CD14-positive monocyte (primary cell): ENCODE results near the gene HOXA13. TPM values are rescaled to one million over a fixed set of nuclear protein-coding genes. Genes with fewer than 3 reads are reported as not detected.

Experiments
- DNase-seq, 3 donors: peaks; one replicate each; pipeline ENCODE4 v3.0.0-alpha.2; 2011 to 2022
- H2AFZ ChIP-seq: 2 replicates; pipeline ENCODE4 v1.6.0; 2012; ENCODE audit warnings: mild to moderate bottlenecking, low read depth, low read length, inconsistent platforms; ENCODE audit not compliant: insufficient read depth, poor library complexity, severe bottlenecking
- H3K27ac ChIP-seq, 2 donors: 1 replicate in 1 of 2; 2 replicates in 1 of 2; pipeline ENCODE4 v1.5.1; 2012 to 2013; ENCODE audit warnings: low read length in 2 of 2, control low read depth in 1 of 2, inconsistent platforms in 1 of 2, low read depth in 1 of 2, mild to moderate bottlenecking in 1 of 2
- H3K27me3 ChIP-seq, 2 donors: one replicate each; pipeline versions ENCODE4 v1.6.0 to v1.6.1; 2011 to 2013; ENCODE audit warnings: low read length in 2 of 2; ENCODE audit not compliant: control insufficient read depth in 2 of 2, insufficient read depth in 2 of 2
- H3K36me3 ChIP-seq, 2 donors: replicated peaks in 1 of 2; 1 replicate in 1 of 2; 2 replicates in 1 of 2; pipeline versions ENCODE4 v1.5.1 to v1.6.1; 2012 to 2013; ENCODE audit warnings: low read length in 2 of 2, control low read depth in 1 of 2, inconsistent platforms in 1 of 2, mild to moderate bottlenecking in 1 of 2; ENCODE audit not compliant: insufficient read depth in 2 of 2, control insufficient read depth in 1 of 2
- H3K4me1 ChIP-seq, 2 donors: 1 replicate in 1 of 2; 2 replicates in 1 of 2; pipeline versions ENCODE4 v1.5.1 to v1.6.1; 2012 to 2013; ENCODE audit warnings: low read length in 2 of 2, control low read depth in 1 of 2, inconsistent platforms in 1 of 2, mild to moderate bottlenecking in 1 of 2, moderate library complexity in 1 of 2; ENCODE audit not compliant: insufficient read depth in 2 of 2, control insufficient read depth in 1 of 2
- H3K4me2 ChIP-seq: replicated peaks from 2 replicates; pipeline ENCODE3; 2012; ENCODE audit warnings: low read length, moderate library complexity, mild to moderate bottlenecking; ENCODE audit not compliant: poor library complexity, severe bottlenecking; ENCODE audit errors: extremely low read depth
- H3K4me3 ChIP-seq, 3 experiments: fragments of 200-600 bp in 1 of 3; sonication (generic) in 1 of 3; replicated peaks in 1 of 3; 1 replicate in 2 of 3; 2 replicates in 1 of 3; pipeline ENCODE4 v1.5.1; 2011 to 2013; ENCODE audit warnings: low read length in 3 of 3, mild to moderate bottlenecking in 3 of 3, control low read depth in 2 of 3, low read depth in 2 of 3, inconsistent platforms in 1 of 3, moderate library complexity in 1 of 3
- H3K79me2 ChIP-seq: 2 replicates; pipeline ENCODE4 v1.6.0; 2012; ENCODE audit warnings: mild to moderate bottlenecking, control low read depth, inconsistent platforms, low read length, moderate library complexity; ENCODE audit not compliant: insufficient read depth
- H3K9ac ChIP-seq: 2 replicates; pipeline ENCODE4 v1.6.0; 2017; ENCODE audit warnings: low read length, mild to moderate bottlenecking; ENCODE audit not compliant: insufficient read depth, poor library complexity, severe bottlenecking
- H3K9me3 ChIP-seq, 2 donors: replicated peaks in 1 of 2; 1 replicate in 1 of 2; 2 replicates in 1 of 2; pipeline versions ENCODE4 v1.5.1 to v1.6.1; 2012 to 2013; ENCODE audit warnings: low read length in 2 of 2, control low read depth in 1 of 2; ENCODE audit not compliant: control insufficient read depth in 1 of 2, insufficient read depth in 1 of 2
- H4K20me1 ChIP-seq: 2 replicates; pipeline ENCODE4 v1.6.0; 2012; ENCODE audit warnings: mild to moderate bottlenecking, low read length, control low read depth, moderate library complexity; ENCODE audit not compliant: insufficient read depth
- H3K27ac Mint-ChIP-seq, 7 donors: one replicate each; pipeline ENCODE4 v1.8.0; 2020; ENCODE audit warnings: mild to moderate bottlenecking in 7 of 7, mixed read lengths in 7 of 7, moderate library complexity in 6 of 7, inconsistent platforms in 2 of 7
- H3K27me3 Mint-ChIP-seq, 3 donors: one replicate each; pipeline ENCODE4 v1.8.0; 2021 to 2022; ENCODE audit warnings: low read depth in 3 of 3, mild to moderate bottlenecking in 3 of 3, mixed read lengths in 3 of 3, moderate library complexity in 3 of 3, inconsistent platforms in 1 of 3
- H3K36me3 Mint-ChIP-seq, 2 donors: one replicate each; pipeline ENCODE4 v1.8.0; 2020; ENCODE audit warnings: mixed read lengths in 2 of 2, inconsistent platforms in 1 of 2, mild to moderate bottlenecking in 1 of 2
- H3K4me1 Mint-ChIP-seq: one replicate; pipeline ENCODE4 v1.8.0; 2020; ENCODE audit warnings: mild to moderate bottlenecking, mixed read lengths
- H3K4me3 Mint-ChIP-seq, 2 donors: one replicate each; pipeline ENCODE4 v1.8.0; 2020; ENCODE audit warnings: mild to moderate bottlenecking in 2 of 2, mixed read lengths in 2 of 2, moderate library complexity in 1 of 2
- H3K9me3 Mint-ChIP-seq, 7 donors: one replicate each; pipeline ENCODE4 v1.8.0; 2020 to 2022; ENCODE audit warnings: mixed read lengths in 7 of 7, mild to moderate bottlenecking in 6 of 7, moderate library complexity in 6 of 7, inconsistent platforms in 2 of 7
- CTCF ChIP-seq: fragments of 200-600 bp; IDR thresholded peaks from one replicate; pipeline ENCODE4 v1.8.0; 2022; ENCODE audit warnings: antibody characterized with exemption, mild to moderate bottlenecking
- WGBS: methylation state at CpG from one replicate; pipeline ENCODE4 v1.1.5; 2013; ENCODE audit warnings: missing lambda C conversion rate; ENCODE audit not compliant: insufficient coverage; 5-methylcytosine and 5-hydroxymethylcytosine counted together
- intact Hi-C, 2 donors: fragments of 100-400 bp; cut with micrococcal nuclease; formaldehyde crosslinking; loops; one replicate each; pipeline versions ENCODE4 v1.15.0 to v1.15.1; 2023
- polyA plus RNA-seq, 3 donors: library from polyadenylated mRNA; depleted of rRNA in 1 of 3; unstranded in 2 of 3; stranded (reverse) in 1 of 3; fragments of 300-500 nt in 2 of 3; fragments of >200 nt in 1 of 3; fragmentation: Illumina TruSeq in 2 of 3; gene quantifications; 1 replicate in 2 of 3; 2 replicates in 1 of 3; pipeline ENCODE4 v1.2.3, GENCODE V29; 2012 to 2021

Gene HOXA13
- polyA plus RNA-seq, 3 donors, result not detected

- H3K4me1 ChIP-seq, result peaks cover 37 to 43% of the 10 kb centered on the region in 2 donors
- intact Hi-C loops, result loop anchor here (5.0 to 10.0 kb wide), 3 partner anchors 37 to 891 kb away; partner anchors contain the start of genes EVX1 (in 1 of the 2) and HOXA9 (in 1 of the 2)
- Mint-ChIP-seq H3K36me3 (peaks cover 8 to 20% of the 10 kb centered on the region in 2 donors), H3K4me3 (peak overlapping the region in 1 of 2 donors; percentile 89), H3K4me1 (peaks cover 50% of the 10 kb centered on the region), H3K9me3 (peaks cover 0 to 42% (median 25%) of the 10 kb centered on the region in 7 donors), H3K27me3 (peaks cover 92 to 96% (median 94%) of the 10 kb centered on the region in 3 donors), H3K27ac (no peak overlapping the region)
- peaks cover 0 to 34% of the 10 kb centered on the region in 2 donors for H3K9me3 ChIP-seq
- no peak overlapping the region for H3K9ac ChIP-seq
- TF ChIP-seq CTCF, result no peak
- H3K36me3 ChIP-seq, result no peaks in the 10 kb centered on the region
- no peak overlapping the region for H3K4me3 ChIP-seq
- no peaks in the 10 kb centered on the region for H3K79me2 ChIP-seq
- no peaks in the 10 kb centered on the region for H4K20me1 ChIP-seq
- H3K27me3 ChIP-seq, result peaks cover 88 to 94% of the 10 kb centered on the region in 2 donors
- H2AFZ ChIP-seq, result no peak overlapping the region
- DNase-seq, result no peak
- no peak overlapping the region for H3K4me2 ChIP-seq
- H3K27ac ChIP-seq, result no peak overlapping the region
- WGBS, result 25% methylated on average over 4 of the region's 4 CpGs
Observed at GRCh38 chr7:27203964-27204594, 4.2 kb upstream of the HOXA13 start.

DNA sequence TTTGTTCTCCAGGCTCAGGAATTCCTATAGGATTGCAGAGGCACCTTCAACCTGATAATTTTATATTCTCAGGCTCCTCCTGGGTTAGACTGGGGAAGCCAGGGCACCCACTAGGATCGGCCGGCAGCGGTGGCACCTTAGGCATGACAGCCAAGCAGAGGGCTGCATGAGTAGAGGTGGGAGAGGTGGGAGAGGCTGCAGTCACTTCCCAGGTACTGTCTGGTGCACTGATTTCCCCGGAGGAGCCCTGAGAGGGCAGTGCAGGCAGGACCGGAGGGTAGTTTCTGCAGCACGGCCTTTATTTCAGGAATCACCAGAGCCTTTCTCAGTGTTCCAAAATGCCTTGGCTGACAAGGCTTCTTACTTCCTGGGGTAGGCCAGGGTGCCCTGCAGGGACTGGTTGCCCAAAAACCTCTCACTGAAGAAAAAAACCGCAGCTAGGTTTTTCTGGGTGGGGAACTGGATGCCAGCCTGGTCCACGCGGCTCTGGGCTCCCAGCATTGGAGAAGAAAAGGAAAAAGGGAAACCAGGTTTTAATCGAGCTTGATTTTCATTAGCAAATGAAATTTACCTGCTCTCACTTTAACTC lies 3.6 kb upstream of the HOXA13 start:
- Mint-ChIP-seq H3K4me1 (peaks cover 56% of the 10 kb centered on the region), H3K36me3 (peaks cover 8 to 20% of the 10 kb centered on the region in 2 donors), H3K9me3 (peaks cover 0 to 43% (median 28%) of the 10 kb centered on the region in 7 donors), H3K27me3 (peaks cover 92 to 96% (median 94%) of the 10 kb centered on the region in 3 donors), H3K27ac (no peak overlapping the region), H3K4me3 (peak overlapping the region in 1 of 2 donors; percentile 89)
- H3K4me3 ChIP-seq, result no peak overlapping the region
- H3K4me2 ChIP-seq, result no peak overlapping the region
- H4K20me1 ChIP-seq, result no peaks in the 10 kb centered on the region
- TF ChIP-seq CTCF, result no peak
- H3K27me3 ChIP-seq, result peaks cover 88 to 94% of the 10 kb centered on the region in 2 donors
- H3K4me1 ChIP-seq, result peaks cover 41 to 48% of the 10 kb centered on the region in 2 donors
- no peaks in the 10 kb centered on the region for H3K79me2 ChIP-seq
- H2AFZ ChIP-seq, result no peak overlapping the region
- no peak overlapping the region for H3K27ac ChIP-seq
- peaks cover 0 to 38% of the 10 kb centered on the region in 2 donors for H3K9me3 ChIP-seq
- no peak for DNase-seq
- WGBS, result 7% methylated on average over 7 of the region's 10 CpGs
- H3K36me3 ChIP-seq, result no peaks in the 10 kb centered on the region
- intact Hi-C loops, result loop anchor here (5.0 to 10.0 kb wide), 3 partner anchors 36 to 891 kb away; partner anchors contain the start of genes EVX1 (in 1 of the 2) and HOXA9 (in 1 of the 2)
- no peak overlapping the region for H3K9ac ChIP-seq
